Measurements from ENCODE around the gene CD40.

CD40 gene

DNA sequence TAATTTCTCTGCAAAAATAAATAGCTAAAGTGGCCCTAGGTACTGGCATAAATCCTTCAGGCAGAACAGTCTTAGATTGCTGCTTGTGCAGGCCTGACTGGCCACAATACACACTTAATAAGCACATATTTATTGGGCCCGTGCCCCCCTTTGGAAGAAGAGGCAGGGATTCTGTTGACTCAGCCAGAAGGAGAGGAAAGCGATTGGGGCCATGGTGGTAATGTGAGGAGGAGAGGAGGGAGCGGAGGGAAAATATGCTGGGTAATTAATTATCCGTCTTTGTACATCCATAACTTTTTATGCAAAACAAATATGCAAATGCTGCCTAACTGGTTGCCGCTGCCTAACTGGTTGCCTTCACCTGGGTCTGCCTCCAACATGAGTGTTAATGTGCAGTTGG is 36.2 kb downstream of the CD40 start:
- no peak overlapping the region for H3K4me2 ChIP-seq (ENCODE audit: low read depth, low read length, poor library complexity, severe bottlenecking)
- H3K4me3 ChIP-seq (ENCODE audit: low read length, poor library complexity, severe bottlenecking), result no peak overlapping the region
- no peaks in the 10 kb centered on the region for H3K79me2 ChIP-seq (ENCODE audit: insufficient read depth, low read length)
- H3K9me3 ChIP-seq (ENCODE audit: insufficient read depth, low read depth, low read length), result no peaks in the 10 kb centered on the region
- no peaks in the 10 kb centered on the region for H3K27me3 ChIP-seq (ENCODE audit: insufficient read depth, low read length, poor library complexity, severe bottlenecking)
- H4K20me1 ChIP-seq (ENCODE audit: insufficient read depth, low read length, poor library complexity, severe bottlenecking), result no peaks in the 10 kb centered on the region
- H3K36me3 ChIP-seq (ENCODE audit: insufficient read depth, low read length), result no peaks in the 10 kb centered on the region
- no peaks in the 10 kb centered on the region for H3F3A ChIP-seq (ENCODE audit: low read depth)
- H3K4me1 ChIP-seq (ENCODE audit: insufficient read depth, low read length, poor library complexity, severe bottlenecking), result no peaks in the 10 kb centered on the region
- H3K9ac ChIP-seq (ENCODE audit: low read depth, low read length, poor library complexity, severe bottlenecking), result no peak overlapping the region
- H2AFZ ChIP-seq (ENCODE audit: low read length), result no peak overlapping the region
- TF ChIP-seq, protein P1, sequence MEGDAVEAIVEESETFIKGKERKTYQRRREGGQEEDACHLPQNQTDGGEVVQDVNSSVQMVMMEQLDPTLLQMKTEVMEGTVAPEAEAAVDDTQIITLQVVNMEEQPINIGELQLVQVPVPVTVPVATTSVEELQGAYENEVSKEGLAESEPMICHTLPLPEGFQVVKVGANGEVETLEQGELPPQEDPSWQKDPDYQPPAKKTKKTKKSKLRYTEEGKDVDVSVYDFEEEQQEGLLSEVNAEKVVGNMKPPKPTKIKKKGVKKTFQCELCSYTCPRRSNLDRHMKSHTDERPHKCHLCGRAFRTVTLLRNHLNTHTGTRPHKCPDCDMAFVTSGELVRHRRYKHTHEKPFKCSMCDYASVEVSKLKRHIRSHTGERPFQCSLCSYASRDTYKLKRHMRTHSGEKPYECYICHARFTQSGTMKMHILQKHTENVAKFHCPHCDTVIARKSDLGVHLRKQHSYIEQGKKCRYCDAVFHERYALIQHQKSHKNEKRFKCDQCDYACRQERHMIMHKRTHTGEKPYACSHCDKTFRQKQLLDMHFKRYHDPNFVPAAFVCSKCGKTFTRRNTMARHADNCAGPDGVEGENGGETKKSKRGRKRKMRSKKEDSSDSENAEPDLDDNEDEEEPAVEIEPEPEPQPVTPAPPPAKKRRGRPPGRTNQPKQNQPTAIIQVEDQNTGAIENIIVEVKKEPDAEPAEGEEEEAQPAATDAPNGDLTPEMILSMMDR (conservative IDR thresholded peaks at IDR 0.05; ENCODE audit: low read length), result no peak
- TF ChIP-seq EZH2phosphoT487 (IDR thresholded peaks at IDR 0.05; ENCODE audit: borderline replicate concordance), result no peak
- no peaks in the 10 kb centered on the region for H3K9me2 ChIP-seq (replicated peaks; ENCODE audit: low read depth, low read length)

- H3K9ac ChIP-seq (ENCODE audit: low read depth, low read length, poor library complexity, severe bottlenecking), result no peak overlapping the region
- H3K4me3 ChIP-seq (ENCODE audit: low read length, poor library complexity, severe bottlenecking), result no peak overlapping the region
- no peaks in the 10 kb centered on the region for H3K27me3 ChIP-seq (ENCODE audit: insufficient read depth, low read length, poor library complexity, severe bottlenecking)
- H3K9me2 ChIP-seq (replicated peaks; ENCODE audit: low read depth, low read length), result no peaks in the 10 kb centered on the region
- H3F3A ChIP-seq (ENCODE audit: low read depth), result no peaks in the 10 kb centered on the region
- no peak overlapping the region for H2AFZ ChIP-seq (ENCODE audit: low read length)
- H3K4me1 ChIP-seq (ENCODE audit: insufficient read depth, low read length, poor library complexity, severe bottlenecking), result no peaks in the 10 kb centered on the region
- no peaks in the 10 kb centered on the region for H4K20me1 ChIP-seq (ENCODE audit: insufficient read depth, low read length, poor library complexity, severe bottlenecking)
- no peaks in the 10 kb centered on the region for H3K79me2 ChIP-seq (ENCODE audit: insufficient read depth, low read length)
- H3K4me2 ChIP-seq (ENCODE audit: low read depth, low read length, poor library complexity, severe bottlenecking), result no peak overlapping the region
- no peaks in the 10 kb centered on the region for H3K36me3 ChIP-seq (ENCODE audit: insufficient read depth, low read length)
- TF ChIP-seq, protein P1 (conservative IDR thresholded peaks at IDR 0.05; ENCODE audit: low read length), result no peak
- no peak for TF ChIP-seq EZH2phosphoT487 (IDR thresholded peaks at IDR 0.05; ENCODE audit: borderline replicate concordance)
- no peaks in the 10 kb centered on the region for H3K9me3 ChIP-seq (ENCODE audit: insufficient read depth, low read depth, low read length)
Measured at GRCh38 chr20:46154796-46155195, 36.7 kb downstream of the CD40 start.

DNA sequence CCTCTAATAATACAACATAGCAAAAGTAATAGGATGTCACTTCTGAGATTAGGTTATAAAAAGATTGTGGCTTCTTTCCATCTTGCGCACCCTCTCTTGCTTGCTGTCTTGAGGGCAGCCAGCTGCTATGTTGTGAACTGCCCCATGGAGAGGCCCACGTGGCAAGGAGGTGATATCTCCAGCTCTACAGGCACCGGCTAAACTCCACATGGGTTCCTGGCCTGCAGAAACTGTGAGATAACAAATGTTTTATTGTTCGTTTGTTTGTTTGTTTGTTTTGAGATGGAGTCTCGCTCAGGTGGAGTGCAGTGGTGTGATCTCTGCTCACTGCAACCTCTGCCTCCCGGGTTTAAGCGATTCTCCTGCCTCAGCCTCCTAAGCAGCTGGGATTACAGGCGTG is 38.0 kb downstream of the CD40 start:
- Histone ChIP-seq H3K79me2 (ENCODE audit: insufficient read depth, low read length) (no peaks in the 10 kb centered on the region), H3K9ac (ENCODE audit: low read depth, low read length, poor library complexity, severe bottlenecking) (no peak overlapping the region), H3K4me1 (ENCODE audit: insufficient read depth, low read length, poor library complexity, severe bottlenecking) (no peaks in the 10 kb centered on the region), H3K4me3 (ENCODE audit: low read length, poor library complexity, severe bottlenecking) (no peak overlapping the region), H3K9me3 (ENCODE audit: insufficient read depth, low read depth, low read length) (no peaks in the 10 kb centered on the region), H3F3A (ENCODE audit: low read depth) (no peaks in the 10 kb centered on the region), H3K27me3 (ENCODE audit: insufficient read depth, low read length, poor library complexity, severe bottlenecking) (no peaks in the 10 kb centered on the region), H3K36me3 (ENCODE audit: insufficient read depth, low read length) (no peaks in the 10 kb centered on the region), H4K20me1 (ENCODE audit: insufficient read depth, low read length, poor library complexity, severe bottlenecking) (no peaks in the 10 kb centered on the region), H3K4me2 (ENCODE audit: low read depth, low read length, poor library complexity, severe bottlenecking) (no peak overlapping the region), H3K9me2 (replicated peaks; ENCODE audit: low read depth, low read length) (no peaks in the 10 kb centered on the region), H2AFZ (ENCODE audit: low read length) (no peak overlapping the region)
- TF ChIP-seq, protein P1 (conservative IDR thresholded peaks at IDR 0.05; ENCODE audit: low read length), result no peak
- TF ChIP-seq EZH2phosphoT487 (IDR thresholded peaks at IDR 0.05; ENCODE audit: borderline replicate concordance), result no peak
